Limb (tissue), 2 donors: ENCODE results near the gene HOXC10.

Source experiments
- DNase-seq, 2 donors: peaks; one replicate each; pipeline ENCODE4 v3.0.0-alpha.2; 2016; ENCODE audit errors: extremely low spot score in 2 of 2

The HOXC10 gene

GRCh38 chr12:53965281-53966084, 19.5 kb upstream of the HOXC10 start:
- DNase-seq = no peak

DNA sequence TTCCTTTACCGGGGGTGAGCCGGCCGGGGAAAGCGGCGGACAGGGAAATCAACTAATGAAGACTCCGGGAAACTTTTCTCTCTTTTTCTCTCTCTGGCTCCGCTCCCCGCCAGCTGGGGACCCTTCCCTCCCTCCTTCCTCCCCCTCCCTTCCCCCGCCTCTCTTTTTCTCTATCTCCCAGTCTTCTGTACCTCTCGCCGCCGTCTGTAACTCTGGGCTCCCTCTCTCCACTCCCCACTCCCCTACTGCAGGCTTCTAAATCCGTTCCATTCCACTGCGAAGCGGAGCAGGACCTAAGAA, 18.9 kb upstream of the HOXC10 start:
- no peak for DNase-seq

GRCh38 chr12:53966385-53967133, 18.4 kb upstream of the HOXC10 start:
- no peak for DNase-seq

DNA sequence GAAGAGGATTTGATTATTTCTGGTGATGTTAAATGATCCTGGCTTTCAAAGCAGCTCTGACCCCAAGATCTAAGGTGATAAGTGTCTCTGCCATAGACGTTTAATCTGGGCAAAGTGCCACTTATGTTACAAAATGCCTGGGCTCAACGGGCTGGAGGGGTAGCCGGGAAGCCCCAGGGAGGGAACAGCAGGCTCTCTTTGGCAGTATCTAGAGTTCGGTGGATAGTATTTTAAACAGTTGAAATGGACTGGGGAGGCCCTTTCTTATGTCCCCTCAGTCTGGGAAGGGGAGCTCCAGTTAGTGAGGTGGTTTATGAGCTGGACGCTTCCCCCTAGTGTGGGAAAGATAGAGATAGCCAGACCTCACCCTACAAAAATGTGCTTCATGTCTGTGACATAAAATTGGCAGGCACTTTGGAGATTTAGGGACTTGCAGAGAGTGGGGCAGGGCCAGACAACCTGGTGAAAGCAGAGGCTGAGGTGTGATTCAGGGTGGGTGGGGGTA, 17.5 kb upstream of the HOXC10 start:
- DNase-seq = no peak

GRCh38 chr12:53968214-53969127, 16.5 kb upstream of the HOXC10 start:
- DNase-seq = no peak

DNA sequence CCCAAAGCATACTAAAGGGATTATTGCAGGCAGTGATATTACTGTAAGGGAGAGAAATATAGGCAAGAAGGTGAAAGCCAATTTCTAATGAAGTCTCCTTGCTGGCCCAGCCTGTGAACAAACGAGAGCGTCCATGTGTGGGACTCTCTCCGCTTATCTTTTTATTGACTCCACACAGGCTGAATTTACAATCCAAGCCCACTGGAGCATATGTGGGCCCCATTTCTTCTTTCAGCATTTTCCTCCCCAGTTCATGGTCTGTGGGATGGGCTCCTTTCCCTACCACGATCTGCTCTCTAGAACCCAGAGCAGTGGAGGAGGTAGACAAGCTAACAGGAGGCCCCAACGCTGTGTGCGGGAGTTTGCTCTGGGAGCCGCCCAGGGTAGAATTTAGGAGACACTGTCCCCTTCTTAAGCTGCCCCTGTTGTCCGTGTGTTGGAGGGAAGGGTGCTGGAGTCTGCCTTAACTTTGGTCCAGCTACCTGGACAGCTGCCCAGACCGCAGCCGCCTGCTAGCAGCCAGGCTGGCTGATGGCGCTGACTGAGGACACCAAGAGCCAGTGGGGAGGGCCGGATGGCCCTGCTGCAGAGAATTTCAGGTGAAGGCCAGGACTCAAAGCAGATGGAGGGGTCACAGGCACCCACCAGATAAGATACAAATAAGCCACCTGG, 15.2 kb upstream of the HOXC10 start:
- DNase-seq = no peak

DNA sequence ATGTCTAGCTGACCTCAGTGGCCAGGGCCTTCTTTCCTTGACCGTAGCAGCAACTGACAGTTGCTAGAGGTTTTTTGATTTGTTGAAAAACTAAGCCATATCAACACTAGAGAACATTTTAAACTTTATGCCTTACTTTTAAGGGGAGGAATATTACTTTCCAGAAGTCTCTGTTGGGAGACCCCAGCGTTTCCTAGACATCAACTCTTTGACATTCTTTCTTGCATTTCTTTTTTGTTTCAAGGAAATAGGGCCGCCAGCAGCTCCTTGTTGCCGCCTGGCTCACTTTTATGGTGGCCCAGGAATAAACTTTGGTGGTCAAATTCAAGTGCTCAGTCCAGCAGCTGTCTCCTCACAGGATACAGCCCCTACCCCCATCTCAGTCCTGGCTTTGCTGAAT, 14.5 kb upstream of the HOXC10 start:
- no peak for DNase-seq

DNA sequence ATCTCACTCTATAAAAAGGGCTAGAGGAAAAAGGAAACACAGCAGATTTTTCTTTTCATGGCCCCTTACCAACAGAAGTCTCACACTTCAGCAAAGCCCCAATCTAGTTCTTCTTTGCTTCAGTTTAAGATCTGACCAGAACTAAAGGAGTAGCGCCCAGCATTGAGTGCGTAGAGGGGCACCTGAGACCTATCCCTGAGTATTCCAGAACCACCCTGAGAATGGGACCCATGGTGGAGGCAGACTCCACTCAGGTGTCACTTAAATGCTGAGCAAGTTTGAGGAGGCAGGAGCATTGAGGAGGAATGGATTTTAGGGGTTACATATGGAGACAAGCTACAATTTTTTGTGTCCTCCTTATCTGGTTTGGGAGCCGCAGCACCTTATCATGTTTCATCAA, 13.8 kb upstream of the HOXC10 start:
- DNase-seq = no peak

DNA sequence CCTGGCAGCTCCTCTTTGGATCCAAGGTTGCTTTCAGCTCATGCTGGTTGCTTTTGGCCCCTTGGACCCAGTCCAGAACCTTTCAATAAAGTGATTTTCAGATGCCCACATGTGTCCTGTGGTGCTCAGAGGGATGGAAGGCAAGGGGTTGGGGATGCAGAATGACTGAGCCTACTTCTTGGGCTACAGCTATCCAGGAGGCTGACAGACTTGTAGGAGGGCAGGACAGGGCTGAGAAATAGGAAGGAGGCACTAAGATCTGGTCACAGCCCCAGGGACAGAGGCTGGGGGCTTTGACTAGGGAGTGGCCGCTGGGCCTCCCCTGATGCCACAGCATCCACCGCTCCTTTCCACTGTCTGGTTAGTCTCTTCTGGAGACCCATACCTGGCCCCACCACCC, 13.3 kb upstream of the HOXC10 start:
- DNase-seq = no peak

GRCh38 chr12:53972152-53972702, 12.7 kb upstream of the HOXC10 start:
- no peak for DNase-seq

GRCh38 chr12:53972722-53973235, 12.2 kb upstream of the HOXC10 start, which contains the start of gene HOXC11:
Gene HOXC11 (plus strand): TSS chr12:53973126. CDS start chr12:53973242, 116 bp downstream.
- no peak for DNase-seq

DNA sequence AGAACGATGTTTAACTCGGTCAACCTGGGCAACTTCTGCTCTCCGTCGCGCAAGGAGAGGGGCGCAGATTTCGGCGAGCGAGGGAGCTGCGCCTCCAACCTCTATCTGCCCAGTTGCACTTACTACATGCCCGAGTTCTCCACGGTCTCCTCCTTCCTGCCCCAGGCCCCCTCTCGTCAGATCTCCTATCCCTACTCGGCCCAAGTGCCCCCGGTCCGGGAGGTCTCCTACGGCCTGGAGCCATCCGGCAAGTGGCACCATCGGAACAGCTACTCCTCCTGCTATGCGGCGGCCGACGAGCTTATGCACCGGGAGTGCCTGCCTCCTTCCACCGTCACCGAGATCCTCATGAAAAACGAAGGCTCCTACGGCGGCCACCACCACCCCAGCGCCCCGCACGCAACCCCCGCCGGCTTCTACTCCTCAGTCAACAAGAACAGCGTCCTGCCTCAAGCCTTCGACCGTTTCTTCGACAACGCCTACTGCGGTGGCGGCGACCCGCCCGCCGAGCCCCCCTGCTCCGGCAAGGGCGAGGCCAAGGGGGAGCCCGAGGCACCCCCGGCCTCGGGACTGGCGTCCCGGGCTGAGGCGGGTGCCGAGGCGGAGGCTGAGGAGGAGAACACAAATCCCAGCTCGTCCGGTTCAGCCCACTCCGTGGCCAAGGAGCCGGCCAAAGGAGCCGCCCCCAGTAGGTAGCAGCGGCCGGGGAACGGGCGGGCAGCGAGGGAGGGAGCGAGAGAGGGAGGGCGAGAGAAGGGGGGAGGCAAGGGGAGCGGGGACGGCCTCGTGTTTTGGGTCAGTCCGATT, 11.5 kb upstream of the HOXC10 start:
- no peak for DNase-seq

- DNase-seq = no peak
Measured at GRCh38 chr12:53974084-53975063, 10.6 kb upstream of the HOXC10 start, which contains the start of gene HOTAIR. Gene HOTAIR (minus strand): TSS chr12:53974954.

GRCh38 chr12:53975064-53975471, 9.9 kb upstream of the HOXC10 start:
- DNase-seq = no peak

GRCh38 chr12:53975479-53976152, 9.3 kb upstream of the HOXC10 start:
- DNase-seq = no peak

GRCh38 chr12:53976172-53976822, 8.6 kb upstream of the HOXC10 start:
- peak in 1 of 2 donors; percentile 77 for DNase-seq

GRCh38 chr12:53976823-53977595, 7.9 kb upstream of the HOXC10 start:
- DNase-seq = no peak
